NCI-H526 (cell line): ENCODE data around the gene C10orf90.
"Not testable (repeated sequence)": the region's sequence is repeated elsewhere in the genome, so short reads cannot be mapped to it uniquely, and the experiment has no call there.

Experiments used
- DNase-seq, 2 experiments: peaks; one replicate each; lab custom pipeline; 2025; lab: John Stamatoyannopoulos, UW

C10orf90 gene

GRCh38 chr10:126391192-126391885, 279.2 kb downstream of the C10orf90 start:
- no peak for DNase-seq

GRCh38 chr10:126390324-126390723, 280.2 kb downstream of the C10orf90 start:
- no peak for DNase-seq

GRCh38 chr10:126387931-126388911, 282.3 kb downstream of the C10orf90 start, which contains the start of gene ADAM12:
ADAM12 (minus strand) TSS chr10:126388477; CDS start chr10:126388145, 332 bp downstream.
- DNase-seq: no peak

GRCh38 chr10:126387041-126387921, 283.2 kb downstream of the C10orf90 start:
- DNase-seq: peak in 1 of 2 experiments; percentile 27

- no peak for DNase-seq
Measured at GRCh38 chr10:126384269-126384873, 286.1 kb downstream of the C10orf90 start.

- DNase-seq: no peak
Measured at GRCh38 chr10:126380352-126381076, 290.0 kb downstream of the C10orf90 start.

GRCh38 chr10:126379166-126379565, 291.3 kb downstream of the C10orf90 start:
- not testable (repeated sequence) for DNase-seq

DNA sequence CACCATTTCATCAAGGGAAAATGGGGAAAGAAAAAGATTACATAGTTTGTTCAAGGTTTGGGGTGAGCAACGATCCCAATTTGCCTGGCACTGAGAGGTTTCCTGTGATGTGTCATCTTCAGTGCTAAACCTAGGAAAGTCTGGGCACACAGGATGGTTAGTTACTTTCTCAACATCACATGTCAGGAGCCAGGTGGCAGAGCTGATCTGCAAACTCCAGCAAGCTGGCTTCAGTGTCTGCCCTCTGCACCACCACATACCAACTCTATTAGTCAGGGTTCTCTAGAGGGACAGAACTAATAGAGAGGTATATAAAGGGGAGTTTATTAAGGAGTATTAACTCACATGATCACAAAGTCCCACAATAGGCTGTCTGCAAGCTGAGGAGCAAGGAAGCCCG, 293.5 kb downstream of the C10orf90 start:
- DNase-seq: no peak

GRCh38 chr10:126375926-126376554, 294.5 kb downstream of the C10orf90 start:
- DNase-seq: no peak

DNA sequence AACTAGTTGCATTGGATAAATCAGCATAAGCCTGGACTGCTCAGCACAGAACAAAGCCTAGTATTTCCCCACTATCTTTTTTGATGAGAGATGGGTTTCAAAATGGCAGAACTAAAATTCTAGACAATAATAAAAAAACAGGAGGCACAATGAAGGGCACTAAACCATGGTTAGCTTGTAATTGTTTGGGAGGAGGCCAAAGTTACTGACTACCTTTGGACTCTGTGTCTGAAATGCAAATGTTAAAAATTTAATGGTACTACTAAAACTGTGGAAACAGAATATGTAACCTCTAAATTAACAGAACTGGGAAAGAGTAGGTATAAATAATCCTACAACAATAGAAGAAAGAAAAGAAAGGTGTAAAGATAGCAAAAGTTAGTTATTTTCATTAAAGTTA, 295.2 kb downstream of the C10orf90 start:
- DNase-seq: no peak
